IMR-90 (cell line): ENCODE data around the gene EEF1AKMT1. TPM values are rescaled to one million over a fixed set of nuclear protein-coding genes. Genes with fewer than 3 reads are reported as not detected.
A peak's percentile ranks its signal among the peaks of the same experiment; 100 is the strongest.

Source experiments
- ATAC-seq: fragments of 200-7000 bp; cut with Tn5 transposase; 2 replicates; pipeline ENCODE4 v1.9.1; 2020; ENCODE audit warnings: low read depth, mild to moderate bottlenecking, moderate library complexity
- BruUV-seq: library from RNA; stranded (reverse); fragments of 400-500 nt; replicated peaks from 2 replicates; lab custom pipeline; 2021; lab: Mats Ljungman, UMichigan
- CTCF ChIA-PET: fragments of 300-600 bp; formaldehyde crosslinking; extraction: SDS; loops from one replicate; lab custom pipeline; 2021; ENCODE audit warnings: antibody characterized with exemption; lab: Yijun Ruan, JAX
- POLR2A ChIA-PET: fragments of 300-600 bp; sonication (Branson Sonifier 250); formaldehyde crosslinking; loops from one replicate; lab custom pipeline; 2022; ENCODE audit warnings: antibody characterized with exemption; ENCODE audit not compliant: unreplicated experiment; lab: Charles Lee
- DNase-seq: peaks from one replicate; pipeline ENCODE4 v3.0.0; 2013
- H2AFZ ChIP-seq: replicated peaks from 2 replicates; pipeline ENCODE3; 2013; ENCODE audit warnings: low read length, mild to moderate bottlenecking; ENCODE audit not compliant: poor library complexity
- H2AK5ac ChIP-seq: 2 replicates; pipeline ENCODE4 v1.6.1; 2013; ENCODE audit warnings: low read depth, low read length, inconsistent platforms
- H2AK9ac ChIP-seq: replicated peaks from 2 replicates; pipeline ENCODE3; 2013; ENCODE audit warnings: mild to moderate bottlenecking, low read depth, low read length, moderate library complexity; ENCODE audit not compliant: poor library complexity
- H2BK120ac ChIP-seq: 2 replicates; pipeline ENCODE4 v1.6.1; 2013; ENCODE audit warnings: low read depth, low read length, inconsistent platforms
- H2BK15ac ChIP-seq: 3 replicates; pipeline ENCODE4 v1.6.1; 2013; ENCODE audit warnings: low read depth, low read length, inconsistent platforms
- H2BK20ac ChIP-seq: 2 replicates; pipeline ENCODE4 v1.6.1; 2013; ENCODE audit warnings: low read depth, mild to moderate bottlenecking, inconsistent platforms, low read length, moderate library complexity
- H2BK5ac ChIP-seq: 2 replicates; pipeline ENCODE4 v1.6.1; 2013; ENCODE audit warnings: mild to moderate bottlenecking, low read depth, low read length, inconsistent platforms; ENCODE audit not compliant: poor library complexity, severe bottlenecking
- H3K14ac ChIP-seq: replicated peaks from 2 replicates; pipeline ENCODE4 v1.6.1; 2013; ENCODE audit warnings: low read depth, low read length, inconsistent platforms
- H3K18ac ChIP-seq: 2 replicates; pipeline ENCODE4 v1.6.1; 2013; ENCODE audit warnings: low read depth, low read length, control low read depth
- H3K23ac ChIP-seq: 2 replicates; pipeline ENCODE4 v1.6.1; 2013; ENCODE audit warnings: low read depth, low read length, inconsistent platforms
- H3K27ac ChIP-seq: 2 replicates; pipeline ENCODE4 v1.5.1; 2013; ENCODE audit warnings: mild to moderate bottlenecking, control low read depth, low read length; ENCODE audit not compliant: insufficient read depth
- H3K27me3 ChIP-seq: 2 replicates; pipeline ENCODE4 v1.6.1; 2013; ENCODE audit warnings: low read length; ENCODE audit not compliant: control insufficient read depth, insufficient read depth
- H3K36me3 ChIP-seq: 2 replicates; pipeline ENCODE4 v1.6.1; 2013; ENCODE audit warnings: low read length, mixed read lengths; ENCODE audit not compliant: control insufficient read depth, insufficient read depth
- H3K4ac ChIP-seq: 2 replicates; pipeline ENCODE4 v1.6.1; 2013; ENCODE audit warnings: low read depth, low read length, inconsistent platforms
- H3K4me1 ChIP-seq: 2 replicates; pipeline ENCODE4 v1.6.1; 2013; ENCODE audit warnings: low read length, mixed read lengths; ENCODE audit not compliant: control insufficient read depth, insufficient read depth
- H3K4me2 ChIP-seq: 2 replicates; pipeline ENCODE4 v1.6.1; 2013; ENCODE audit warnings: low read depth, mild to moderate bottlenecking, control low read depth, low read length, moderate library complexity
- H3K4me3 ChIP-seq: 2 replicates; pipeline ENCODE4 v1.5.1; 2013; ENCODE audit warnings: low read depth, mild to moderate bottlenecking, control low read depth, low read length, moderate library complexity; ENCODE audit not compliant: insufficient read depth
- H3K56ac ChIP-seq: 2 replicates; pipeline ENCODE4 v1.6.1; 2013; ENCODE audit warnings: low read length, inconsistent platforms; ENCODE audit not compliant: insufficient read depth; ENCODE audit errors: extremely low read depth
- H3K79me1 ChIP-seq, 2 experiments: 2 replicates each; pipeline ENCODE4 v1.6.1; 2013; ENCODE audit warnings: low read length in 2 of 2, inconsistent platforms in 1 of 2, low read depth in 1 of 2
- H3K9ac ChIP-seq: 2 replicates; pipeline ENCODE4 v1.6.1; 2013; ENCODE audit warnings: low read depth, low read length, control low read depth
- H3K9me1 ChIP-seq: 2 replicates; pipeline ENCODE4 v1.6.1; 2013; ENCODE audit warnings: low read length, inconsistent platforms; ENCODE audit not compliant: insufficient read depth
- H3K9me3 ChIP-seq: 2 replicates; pipeline ENCODE4 v1.6.1; 2013; ENCODE audit warnings: low read length; ENCODE audit not compliant: control insufficient read depth, insufficient read depth
- H4K20me1 ChIP-seq: 2 replicates; pipeline ENCODE4 v1.6.1; 2013; ENCODE audit warnings: low read length, inconsistent platforms; ENCODE audit not compliant: insufficient read depth
- H4K5ac ChIP-seq: 2 replicates; pipeline ENCODE4 v1.6.1; 2013; ENCODE audit warnings: mild to moderate bottlenecking, low read depth, low read length, control low read depth
- H4K8ac ChIP-seq, 2 experiments: 2 replicates each; pipeline ENCODE4 v1.6.1; 2013; ENCODE audit warnings: low read depth in 2 of 2, low read length in 2 of 2, control low read depth in 1 of 2, inconsistent platforms in 1 of 2
- H4K91ac ChIP-seq: 2 replicates; pipeline ENCODE4 v1.6.1; 2013; ENCODE audit warnings: low read depth, low read length, inconsistent platforms; ENCODE audit not compliant: insufficient read depth
- BHLHE40 ChIP-seq: fragments of 150-350 bp; IDR thresholded peaks from 2 replicates; pipeline ENCODE4 v1.6.1; 2016; ENCODE audit warnings: mild to moderate bottlenecking, low read depth, low read length
- CEBPB ChIP-seq: IDR thresholded peaks from 2 replicates; pipeline ENCODE4 v1.6.1; 2012; ENCODE audit warnings: low read depth, low read length, improper control_type of control experiment
- FOS ChIP-seq: fragments of 150-350 bp; IDR thresholded peaks from 2 replicates; pipeline ENCODE4 v1.6.1; 2016; ENCODE audit warnings: low read depth, low read length
- MXI1 ChIP-seq: IDR thresholded peaks from 2 replicates; pipeline ENCODE4 v1.6.1; 2012; ENCODE audit warnings: low read depth, mild to moderate bottlenecking, low read length, moderate library complexity, borderline replicate concordance
- POLR2A ChIP-seq: IDR thresholded peaks from 2 replicates; pipeline ENCODE4 v1.6.1; 2012; ENCODE audit warnings: mild to moderate bottlenecking, low read depth, low read length
- RAD21 ChIP-seq: IDR thresholded peaks from 2 replicates; pipeline ENCODE4 v1.6.1; 2012; ENCODE audit warnings: low read length, improper control_type of control experiment
- RCOR1 ChIP-seq: IDR thresholded peaks from 2 replicates; pipeline ENCODE4 v1.6.1; 2012; ENCODE audit warnings: mild to moderate bottlenecking, low read length, improper control_type of control experiment; ENCODE audit not compliant: insufficient replicate concordance
- RFX5 ChIP-seq: IDR thresholded peaks from 2 replicates; pipeline ENCODE4 v1.8.0; 2012; ENCODE audit warnings: low read depth, mild to moderate bottlenecking, low read length, moderate library complexity
- USF2 ChIP-seq: fragments of 150-350 bp; IDR thresholded peaks from 2 replicates; pipeline ENCODE4 v1.6.1; 2017; ENCODE audit warnings: mild to moderate bottlenecking, antibody characterized with exemption, low read length, low read depth
- WGBS, 2 experiments: methylation state at CpG; one replicate each; pipeline versions ENCODE4 v1.1.5 to v1.1.7; 2013; ENCODE audit warnings: missing lambda C conversion rate in 2 of 2; ENCODE audit not compliant: insufficient read length in 1 of 2; ENCODE audit errors: extremely low coverage in 2 of 2; 5-methylcytosine and 5-hydroxymethylcytosine counted together
- dilution Hi-C: fragments of 300-500 bp; cut with HindIII; formaldehyde crosslinking; loops from one replicate; pipeline ENCODE4 v1.14.3; 2018; ENCODE audit warnings: low sequenced_read_pairs; ENCODE audit not compliant: unreplicated experiment
- in situ Hi-C: fragments of 300-500 bp; cut with MboI; formaldehyde crosslinking; loops from 3 replicates; pipeline ENCODE4 v1.14.3; 2019; ENCODE audit warnings: low sequenced_read_pairs, inconsistent platforms, mixed read lengths
- intact Hi-C: fragments of 100-400 bp; cut with micrococcal nuclease; formaldehyde crosslinking; loops from 2 replicates; pipeline ENCODE4 v1.10.0; 2022
- polyA plus RNA-seq, 3 experiments: library from polyadenylated mRNA; depleted of rRNA; stranded (reverse); fragments of >200 nt; gene quantifications; 2 replicates each; pipeline ENCODE4 v1.2.3, GENCODE V29; 2012; ENCODE audit warnings: low replicate concordance in 1 of 3
- total RNA-seq: library from RNA; depleted of rRNA; stranded (reverse); fragments of >200 nt; gene quantifications from 2 replicates; pipeline ENCODE4 v1.2.3, GENCODE V29; 2012
- TF ChIP-seq, protein P1 (sequence below): fragments of 150-350 bp; IDR thresholded peaks from 2 replicates; pipeline ENCODE4 v1.6.1; 2016; ENCODE audit warnings: low read depth, mild to moderate bottlenecking, low read length, moderate library complexity, borderline replicate concordance
- TF ChIP-seq, protein P2 (sequence below): conservative IDR thresholded peaks from 2 replicates; pipeline ENCODE4 v1.5.1; 2012; ENCODE audit warnings: mild to moderate bottlenecking, low read depth, low read length, improper control_type of control experiment

Gene EEF1AKMT1
- total and polyA plus RNA-seq, 2 of the 4 experiments (the other 2 are of a cell fraction): 10.0 to 10.6 TPM

DNA sequence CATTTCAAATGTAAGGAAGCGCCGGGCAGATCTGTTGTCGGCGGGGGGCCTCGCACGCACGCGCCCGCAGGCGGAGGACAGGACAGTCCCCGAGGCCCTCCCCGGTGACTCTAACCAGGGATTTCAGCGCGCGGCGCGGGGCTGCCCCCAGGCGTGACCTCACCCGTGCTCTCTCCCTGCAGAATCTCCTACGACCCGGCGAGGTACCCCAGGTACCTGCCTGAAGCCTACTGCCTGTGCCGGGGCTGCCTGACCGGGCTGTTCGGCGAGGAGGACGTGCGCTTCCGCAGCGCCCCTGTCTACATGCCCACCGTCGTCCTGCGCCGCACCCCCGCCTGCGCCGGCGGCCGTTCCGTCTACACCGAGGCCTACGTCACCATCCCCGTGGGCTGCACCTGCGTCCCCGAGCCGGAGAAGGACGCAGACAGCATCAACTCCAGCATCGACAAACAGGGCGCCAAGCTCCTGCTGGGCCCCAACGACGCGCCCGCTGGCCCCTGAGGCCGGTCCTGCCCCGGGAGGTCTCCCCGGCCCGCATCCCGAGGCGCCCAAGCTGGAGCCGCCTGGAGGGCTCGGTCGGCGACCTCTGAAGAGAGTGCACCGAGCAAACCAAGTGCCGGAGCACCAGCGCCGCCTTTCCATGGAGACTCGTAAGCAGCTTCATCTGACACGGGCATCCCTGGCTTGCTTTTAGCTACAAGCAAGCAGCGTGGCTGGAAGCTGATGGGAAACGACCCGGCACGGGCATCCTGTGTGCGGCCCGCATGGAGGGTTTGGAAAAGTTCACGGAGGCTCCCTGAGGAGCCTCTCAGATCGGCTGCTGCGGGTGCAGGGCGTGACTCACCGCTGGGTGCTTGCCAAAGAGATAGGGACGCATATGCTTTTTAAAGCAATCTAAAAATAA is 52.1 kb downstream of the EEF1AKMT1 start (continued):
- TF ChIP-seq MXI1 (no peak), CEBPB (no peak), RFX5 (no peak)

DNA sequence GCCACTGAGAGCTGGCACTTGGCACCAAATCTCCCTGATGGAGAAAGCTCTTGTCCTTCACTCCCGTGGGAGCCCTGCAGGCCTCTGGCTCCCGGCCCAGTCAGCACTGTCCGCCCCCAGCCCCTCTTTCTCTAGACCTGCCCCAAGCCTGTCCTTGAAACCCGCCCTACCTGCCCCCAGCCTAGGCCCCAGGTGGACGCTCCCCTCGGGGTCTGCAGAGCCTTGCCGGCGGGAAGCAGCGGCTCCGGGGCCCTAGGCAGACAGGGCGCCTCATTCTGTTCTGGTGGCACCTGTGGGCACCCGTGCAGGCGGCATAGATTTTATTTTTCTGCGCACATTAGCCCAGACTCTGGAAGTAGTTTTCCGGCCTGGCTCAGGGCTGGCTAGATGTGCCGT is 52.7 kb downstream of the EEF1AKMT1 start:
- Histone ChIP-seq H3K27ac (no peak overlapping the region), H3K9me3 (no peaks in the 10 kb centered on the region), H3K4me3 (no peak overlapping the region), H3K79me1 (no peaks in the 10 kb centered on the region), H2AFZ (peak overlapping the region; percentile 90), H3K36me3 (no peaks in the 10 kb centered on the region), H3K9ac (no peak overlapping the region), H2AK9ac (no peak overlapping the region), H3K9me1 (peaks cover 6% of the 10 kb centered on the region; the same call in 1 of the 2 replicates), H3K4me2 (no peak overlapping the region), H4K8ac (no peak overlapping the region), H3K4ac (no peak overlapping the region), H3K4me1 (peaks cover 2% of the 10 kb centered on the region; the same call in 1 of the 2 replicates), H4K5ac (no peak overlapping the region), H2BK15ac (no peak overlapping the region), H4K91ac (no peak overlapping the region), H2BK20ac (no peak overlapping the region), H3K23ac (no peak overlapping the region), H2BK120ac (no peak overlapping the region), H3K14ac (no peak overlapping the region), H3K27me3 (peaks cover 7% of the 10 kb centered on the region; the same call in 1 of the 2 replicates), H2BK5ac (no peak overlapping the region), H4K20me1 (no peaks in the 10 kb centered on the region), H3K56ac (no peak overlapping the region), H2AK5ac (no peak overlapping the region), H3K18ac (no peak overlapping the region)
- ChIA-PET POLR2A (interaction anchor here (0.6 kb wide), 1 partner anchor 435 kb away, joined by 11 read pairs; no protein-coding TSS in a partner anchor), CTCF (no interaction called here)
- no peak for DNase-seq
- 86% methylated on average over 11 of the region's 16 CpGs; no CpG with 5 or more reads in 1 of the 2 experiments for WGBS, 2 experiments
- no TSS peak for BruUV-seq
- dilution Hi-C loops (no loop called here), in situ Hi-C loops (loop anchor here (25.0 kb wide), 1 partner anchor 534 kb away; the partner anchor contains the start of gene GJB2), intact Hi-C loops (no loop called here)
- no peak for ATAC-seq
- TF ChIP-seq RFX5 (no peak), RAD21 (no peak), FOS (no peak), MXI1 (no peak), POLR2A (no peak), BHLHE40 (no peak), USF2 (no peak), CEBPB (no peak), RCOR1 (no peak)
- TF ChIP-seq, protein P1, sequence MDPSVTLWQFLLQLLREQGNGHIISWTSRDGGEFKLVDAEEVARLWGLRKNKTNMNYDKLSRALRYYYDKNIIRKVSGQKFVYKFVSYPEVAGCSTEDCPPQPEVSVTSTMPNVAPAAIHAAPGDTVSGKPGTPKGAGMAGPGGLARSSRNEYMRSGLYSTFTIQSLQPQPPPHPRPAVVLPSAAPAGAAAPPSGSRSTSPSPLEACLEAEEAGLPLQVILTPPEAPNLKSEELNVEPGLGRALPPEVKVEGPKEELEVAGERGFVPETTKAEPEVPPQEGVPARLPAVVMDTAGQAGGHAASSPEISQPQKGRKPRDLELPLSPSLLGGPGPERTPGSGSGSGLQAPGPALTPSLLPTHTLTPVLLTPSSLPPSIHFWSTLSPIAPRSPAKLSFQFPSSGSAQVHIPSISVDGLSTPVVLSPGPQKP: no peak
- TF ChIP-seq, protein P2, sequence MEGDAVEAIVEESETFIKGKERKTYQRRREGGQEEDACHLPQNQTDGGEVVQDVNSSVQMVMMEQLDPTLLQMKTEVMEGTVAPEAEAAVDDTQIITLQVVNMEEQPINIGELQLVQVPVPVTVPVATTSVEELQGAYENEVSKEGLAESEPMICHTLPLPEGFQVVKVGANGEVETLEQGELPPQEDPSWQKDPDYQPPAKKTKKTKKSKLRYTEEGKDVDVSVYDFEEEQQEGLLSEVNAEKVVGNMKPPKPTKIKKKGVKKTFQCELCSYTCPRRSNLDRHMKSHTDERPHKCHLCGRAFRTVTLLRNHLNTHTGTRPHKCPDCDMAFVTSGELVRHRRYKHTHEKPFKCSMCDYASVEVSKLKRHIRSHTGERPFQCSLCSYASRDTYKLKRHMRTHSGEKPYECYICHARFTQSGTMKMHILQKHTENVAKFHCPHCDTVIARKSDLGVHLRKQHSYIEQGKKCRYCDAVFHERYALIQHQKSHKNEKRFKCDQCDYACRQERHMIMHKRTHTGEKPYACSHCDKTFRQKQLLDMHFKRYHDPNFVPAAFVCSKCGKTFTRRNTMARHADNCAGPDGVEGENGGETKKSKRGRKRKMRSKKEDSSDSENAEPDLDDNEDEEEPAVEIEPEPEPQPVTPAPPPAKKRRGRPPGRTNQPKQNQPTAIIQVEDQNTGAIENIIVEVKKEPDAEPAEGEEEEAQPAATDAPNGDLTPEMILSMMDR: no peak
